ENCODE data around the gene BIRC7. TPM values are rescaled to one million over a fixed set of nuclear protein-coding genes. Genes with fewer than 3 reads are reported as not detected.

The BIRC7 gene
- total RNA-seq, 1 donor from 2014 or later, result not detected

DNA sequence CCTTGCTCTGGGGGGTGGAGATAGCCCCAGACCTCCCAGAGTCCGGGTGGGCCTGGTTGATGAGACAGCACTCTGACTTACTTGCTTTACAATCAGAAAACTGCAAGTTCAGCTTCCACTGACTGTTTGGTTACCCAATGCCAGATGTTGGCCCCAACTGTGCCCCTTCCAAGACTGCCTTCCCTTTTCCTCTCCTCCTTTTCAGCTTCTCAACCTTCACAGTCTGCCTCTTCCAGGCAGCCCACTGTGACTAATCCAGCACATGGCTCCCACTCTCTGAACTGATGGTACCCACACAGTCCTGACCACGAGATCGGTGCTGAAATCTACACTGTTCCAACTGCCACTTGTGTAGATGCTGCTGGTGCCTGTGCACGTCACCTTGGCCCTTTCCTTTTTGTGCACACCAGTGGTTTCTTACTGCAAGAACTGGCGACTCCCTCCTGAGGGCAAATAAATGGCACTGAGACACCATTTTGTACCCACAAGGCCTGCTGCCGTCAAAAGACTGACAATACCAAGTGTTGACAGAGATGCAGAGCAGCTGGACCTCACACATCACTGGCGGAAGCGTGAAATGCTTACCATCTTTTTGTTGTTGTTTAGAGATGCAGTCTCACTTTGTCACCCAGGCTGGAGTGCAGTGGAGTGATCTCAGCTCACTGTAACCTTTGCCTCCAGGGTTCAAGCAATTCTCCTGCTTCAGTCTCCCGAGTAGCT is 35.1 kb downstream of the BIRC7 start:
- H3K27me3 ChIP-seq (ENCODE audit: control insufficient read depth, insufficient read depth, low read length), result peaks cover 1% of the 10 kb centered on the region
- DNase-seq (ENCODE audit: low read depth) (no peak), FAIRE-seq (no peak)
- peaks cover under 1% of the 10 kb centered on the region for H3K36me3 ChIP-seq (ENCODE audit: control insufficient read depth, insufficient read depth, low read length)
- no peak for TF ChIP-seq CTCF (IDR thresholded peaks at IDR 0.05; ENCODE audit: insufficient read depth, low read length, severe bottlenecking)
- H3K4me3 ChIP-seq (ENCODE audit: low read depth, low read length), result no peak overlapping the region

DNA sequence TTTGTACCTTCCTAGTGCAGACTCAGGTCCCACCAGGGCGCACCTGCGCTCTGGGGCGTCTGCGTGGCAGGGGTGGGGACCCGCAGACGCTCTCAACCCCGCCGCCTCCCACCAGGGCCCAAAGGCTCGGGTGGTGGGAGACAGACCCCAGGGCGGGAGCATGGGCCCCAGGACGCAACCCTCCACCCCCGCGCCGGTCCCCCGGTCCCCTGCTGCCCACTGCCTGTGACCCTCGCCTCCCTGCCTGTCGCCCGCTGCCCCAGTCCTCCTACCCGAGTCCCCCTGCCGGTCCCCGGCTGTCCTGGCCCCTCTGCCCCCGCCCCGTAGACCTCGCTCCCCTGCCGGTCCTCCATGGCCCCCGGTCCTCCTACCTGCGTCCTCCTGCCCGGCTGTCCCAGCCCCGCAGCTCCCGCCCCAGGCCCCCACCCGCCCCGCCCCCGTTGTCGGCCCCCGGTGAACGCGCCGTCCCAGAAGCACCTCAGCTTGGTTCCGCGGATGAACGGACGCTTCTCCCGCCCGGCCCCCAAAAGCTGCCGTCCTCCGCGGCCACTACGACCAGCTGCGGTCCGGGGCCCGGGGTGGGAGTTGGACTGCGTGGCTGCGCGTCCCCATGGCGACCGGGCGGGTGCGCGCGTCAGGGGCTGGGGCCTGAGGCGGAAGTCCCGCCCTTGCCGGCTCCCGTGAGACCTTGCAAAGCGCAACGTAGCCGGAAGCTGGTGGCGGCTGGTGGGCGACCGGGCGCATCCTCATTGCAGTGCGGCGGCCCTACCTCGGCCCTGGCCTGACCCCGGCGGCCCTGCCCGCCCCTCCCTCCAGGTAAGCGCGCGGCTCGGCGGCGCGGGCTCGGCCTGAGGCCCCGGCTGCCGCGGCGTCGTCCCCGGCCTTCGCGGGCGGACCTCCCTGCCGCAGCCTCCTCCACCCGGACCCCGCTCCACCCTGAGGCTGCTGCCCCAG is 36.7 kb downstream of the BIRC7 start, which contains the start of gene ARFGAP1:
ARFGAP1 (plus strand) TSS at position 709 of the 954 bp plus-strand sequence. CDS start 2,768 bp downstream, outside the sequence.
- Histone ChIP-seq H3K27me3 (ENCODE audit: control insufficient read depth, insufficient read depth, low read length) (peaks cover 1% of the 10 kb centered on the region), H3K4me3 (ENCODE audit: low read depth, low read length) (peak within 1 kb of the TSS; percentile 72), H3K36me3 (ENCODE audit: control insufficient read depth, insufficient read depth, low read length) (peaks cover 9% of the 10 kb centered on the region)
- FAIRE-seq (no peak), DNase-seq (ENCODE audit: low read depth) (peak; percentile 71)
- TF ChIP-seq CTCF (IDR thresholded peaks at IDR 0.05; ENCODE audit: insufficient read depth, low read length, severe bottlenecking), result no peak

GRCh38 chr20:63273059-63273579 is 37.4 kb downstream of the BIRC7 start:
- Histone ChIP-seq H3K27me3 (ENCODE audit: control insufficient read depth, insufficient read depth, low read length) (no peaks in the 10 kb centered on the region), H3K36me3 (ENCODE audit: control insufficient read depth, insufficient read depth, low read length) (peaks cover 14% of the 10 kb centered on the region), H3K4me3 (ENCODE audit: low read depth, low read length) (peak overlapping the region; percentile 72)
- FAIRE-seq, result no peak
- no peak for TF ChIP-seq CTCF (IDR thresholded peaks at IDR 0.05; ENCODE audit: insufficient read depth, low read length, severe bottlenecking)
- no peak for DNase-seq (ENCODE audit: low read depth)

DNA sequence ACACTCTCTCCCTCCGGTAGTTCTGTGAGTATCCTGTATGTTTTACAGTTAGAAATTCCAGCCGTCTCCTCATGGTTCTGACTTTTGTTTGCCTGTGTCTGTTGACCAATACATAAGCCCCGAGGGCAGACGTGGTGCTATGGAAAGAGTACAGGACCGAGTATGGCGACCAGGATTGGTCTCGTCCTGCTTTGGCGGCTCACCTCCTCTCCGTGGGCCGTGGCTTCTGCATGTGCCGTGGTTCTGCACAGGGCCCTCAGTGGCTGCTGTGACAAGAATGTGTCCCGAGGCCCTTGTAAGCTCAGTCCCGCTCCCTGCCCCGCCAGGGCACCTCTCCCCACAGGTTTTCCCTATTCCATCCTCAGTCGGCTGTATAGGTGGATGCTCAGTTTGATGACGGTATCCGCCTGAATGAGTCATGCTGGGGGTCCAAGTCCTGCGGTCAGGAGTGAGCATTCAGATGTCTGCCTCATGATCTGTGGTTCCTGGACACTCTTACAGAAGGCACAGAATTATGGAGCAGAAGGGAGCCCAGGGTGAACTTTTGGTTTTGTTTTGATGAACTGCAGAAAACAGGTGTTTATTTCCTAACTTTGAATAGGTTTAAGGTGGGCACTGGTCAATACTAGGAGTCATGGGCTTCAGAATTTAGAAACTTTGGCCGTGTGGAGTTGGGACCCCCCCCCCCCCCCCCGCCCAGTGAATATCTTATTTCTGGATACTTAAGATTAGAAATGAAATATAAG is 38.1 kb downstream of the BIRC7 start:
- peaks cover 21% of the 10 kb centered on the region for H3K36me3 ChIP-seq (ENCODE audit: control insufficient read depth, insufficient read depth, low read length)
- peak overlapping the region; percentile 72 for H3K4me3 ChIP-seq (ENCODE audit: low read depth, low read length)
- no peak for TF ChIP-seq CTCF (IDR thresholded peaks at IDR 0.05; ENCODE audit: insufficient read depth, low read length, severe bottlenecking)
- DNase-seq (ENCODE audit: low read depth) (peak; percentile 43), FAIRE-seq (no peak)
- no peaks in the 10 kb centered on the region for H3K27me3 ChIP-seq (ENCODE audit: control insufficient read depth, insufficient read depth, low read length)

DNA sequence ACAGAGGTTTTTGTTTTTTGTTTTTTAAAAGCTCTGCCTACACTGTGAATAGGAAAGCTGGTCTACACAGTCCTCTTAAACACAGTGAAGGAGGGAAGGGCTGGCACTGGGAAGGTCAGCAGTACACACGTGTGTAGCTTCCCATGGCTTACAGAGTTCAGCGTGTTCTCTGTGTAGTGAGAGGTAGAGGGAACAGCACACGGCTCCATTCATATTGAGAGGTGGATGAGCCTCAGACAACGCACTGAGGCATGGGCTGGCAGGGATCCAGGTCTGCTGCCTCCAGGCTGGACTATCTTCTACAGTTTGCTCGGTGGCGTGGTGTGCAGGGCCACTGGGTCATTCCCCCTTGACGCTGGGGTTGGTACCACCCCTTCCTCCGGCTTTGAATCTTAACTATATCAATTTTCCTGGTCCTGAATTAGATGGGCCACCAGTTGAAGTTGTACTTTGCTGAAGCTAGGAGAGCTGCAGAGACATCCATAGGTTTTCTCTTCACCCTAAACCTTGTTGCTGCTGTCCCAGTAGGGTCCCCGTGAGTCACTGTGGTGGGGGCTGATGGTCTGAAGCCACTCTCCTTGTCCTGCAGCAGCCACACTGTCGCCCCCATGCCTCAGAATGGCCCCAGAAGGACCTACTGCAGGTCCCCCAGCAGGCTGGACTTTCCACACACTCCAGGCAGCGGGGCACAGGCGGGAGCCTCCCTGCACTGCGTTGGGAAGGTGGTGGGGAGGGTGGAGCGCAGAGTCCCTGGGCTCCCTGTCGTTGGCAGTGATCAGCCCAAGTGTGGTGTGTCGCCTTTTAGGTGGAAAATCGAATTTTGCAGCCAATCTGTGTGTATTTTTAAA is 38.9 kb downstream of the BIRC7 start:
- no peak overlapping the region for H3K4me3 ChIP-seq (ENCODE audit: low read depth, low read length)

More for the DNA sequence above, 38.9 kb downstream of the BIRC7 start:
- TF ChIP-seq CTCF (IDR thresholded peaks at IDR 0.05; ENCODE audit: insufficient read depth, low read length, severe bottlenecking), result no peak
- no peak for DNase-seq (ENCODE audit: low read depth)
- H3K27me3 ChIP-seq (ENCODE audit: control insufficient read depth, insufficient read depth, low read length), result no peaks in the 10 kb centered on the region
- no peak for FAIRE-seq
- H3K36me3 ChIP-seq (ENCODE audit: control insufficient read depth, insufficient read depth, low read length), result peaks cover 24% of the 10 kb centered on the region

Data from bronchial epithelial cell (primary cell).